Keratinocyte (primary cell): ENCODE results near the gene LCK. TPM values are rescaled to one million over a fixed set of nuclear protein-coding genes. Genes with fewer than 3 reads are reported as not detected.

Experiments used
- DNase-seq: peaks from one replicate; pipeline ENCODE4 v3.0.0-alpha.2; 2011; ENCODE audit warnings: low read depth, missing footprints, low spot score
- FAIRE-seq: peaks from 2 replicates; lab custom pipeline; 2011; peaks lifted over from hg19 to GRCh38; lab: Jason Lieb, UNC
- H2AFZ ChIP-seq: 2 replicates; pipeline ENCODE4 v1.6.0; 2012; ENCODE audit warnings: low read length, control low read depth, inconsistent platforms; ENCODE audit not compliant: control insufficient read depth
- H3K27ac ChIP-seq: 2 replicates; pipeline ENCODE4 v1.5.1; 2011; ENCODE audit warnings: low read length; ENCODE audit not compliant: control insufficient read depth, insufficient read depth
- H3K27me3 ChIP-seq: 3 replicates; pipeline ENCODE4 v1.6.0; 2011; ENCODE audit warnings: low read length; ENCODE audit not compliant: control insufficient read depth, insufficient read depth; ENCODE audit errors: extremely low read depth
- H3K36me3 ChIP-seq, 2 experiments: 2 replicates in 1 of 2; 3 replicates in 1 of 2; pipeline ENCODE4 v1.5.1; 2011; ENCODE audit warnings: low read length in 2 of 2, mild to moderate bottlenecking in 1 of 2; ENCODE audit not compliant: control insufficient read depth in 2 of 2, insufficient read depth in 2 of 2; ENCODE audit errors: extremely low read depth in 1 of 2
- H3K4me1 ChIP-seq: 3 replicates; pipeline ENCODE4 v1.5.1; 2011; ENCODE audit warnings: low read length; ENCODE audit not compliant: control insufficient read depth, insufficient read depth; ENCODE audit errors: extremely low read depth
- H3K4me2 ChIP-seq: 3 replicates; pipeline ENCODE4 v1.6.0; 2011; ENCODE audit warnings: low read depth, low read length; ENCODE audit not compliant: control insufficient read depth, insufficient read depth; ENCODE audit errors: extremely low read depth
- H3K4me3 ChIP-seq, 3 experiments: fragments of 200-600 bp in 1 of 3; sonication (generic) in 1 of 3; 2 replicates in 2 of 3; 3 replicates in 1 of 3; pipeline ENCODE4 v1.5.1; 2011 to 2016; ENCODE audit warnings: low read length in 3 of 3, mild to moderate bottlenecking in 3 of 3, control low read depth in 2 of 3, inconsistent platforms in 1 of 3, low read depth in 1 of 3, mixed read lengths in 1 of 3, mixed run types in 1 of 3, moderate library complexity in 1 of 3; ENCODE audit not compliant: control insufficient read depth in 2 of 3, insufficient read depth in 2 of 3; ENCODE audit errors: extremely low read depth in 1 of 3
- H3K79me2 ChIP-seq: 2 replicates; pipeline ENCODE4 v1.6.0; 2012; ENCODE audit warnings: low read length; ENCODE audit not compliant: control insufficient read depth, insufficient read depth
- H3K9ac ChIP-seq: 3 replicates; pipeline ENCODE4 v1.6.0; 2011; ENCODE audit warnings: low read length; ENCODE audit not compliant: control insufficient read depth, insufficient read depth; ENCODE audit errors: extremely low read depth
- H3K9me1 ChIP-seq: 3 replicates; pipeline ENCODE4 v1.6.0; 2011; ENCODE audit warnings: low read length; ENCODE audit not compliant: control insufficient read depth, insufficient read depth; ENCODE audit errors: extremely low read depth
- H3K9me3 ChIP-seq: 2 replicates; pipeline ENCODE4 v1.5.1; 2012; ENCODE audit warnings: low read depth, low read length; ENCODE audit not compliant: control insufficient read depth
- H4K20me1 ChIP-seq: 3 replicates; pipeline ENCODE4 v1.6.0; 2011; ENCODE audit warnings: low read length; ENCODE audit not compliant: control insufficient read depth, insufficient read depth; ENCODE audit errors: extremely low read depth
- CTCF ChIP-seq, 3 experiments: IDR thresholded peaks in 1 of 3; conservative IDR thresholded peaks in 1 of 3; optimal IDR thresholded peaks in 1 of 3; 2 replicates in 2 of 3; 3 replicates in 1 of 3; pipeline versions ENCODE3 to v1.5.1; 2011; ENCODE audit warnings: low read length in 3 of 3, mild to moderate bottlenecking in 3 of 3, moderate library complexity in 2 of 3, control low read depth in 1 of 3, inconsistent platforms in 1 of 3; ENCODE audit not compliant: insufficient read depth in 2 of 3; ENCODE audit errors: extremely low read depth in 1 of 3
- EZH2 ChIP-seq: IDR thresholded peaks from one replicate; pipeline ENCODE4 v1.6.1; 2012; ENCODE audit warnings: inconsistent platforms, mild to moderate bottlenecking, low read length, moderate library complexity
- dilution Hi-C: fragments of 300-500 bp; cut with MboI; formaldehyde crosslinking; loops from one replicate; pipeline ENCODE4 v1.7.0; 2020; ENCODE audit warnings: low sequenced_read_pairs; ENCODE audit not compliant: extremely low pct_ligation_motif_present
- polyA plus RNA-seq, 5 experiments: library from polyadenylated mRNA; depleted of rRNA in 3 of 5; stranded (reverse) in 3 of 5; stranded (forward) in 1 of 5; unstranded in 1 of 5; fragments of >200 nt; gene quantifications; 1 replicate in 1 of 5; 2 replicates in 3 of 5; 3 replicates in 1 of 5; pipeline versions ENCODE4 v1.2.1 to v1.2.3, GENCODE V29; 2011 to 2012; ENCODE audit warnings: missing spikeins in 2 of 5, low read depth in 1 of 5, low replicate concordance in 1 of 5

Gene LCK
- polyA plus RNA-seq, 1 donor (not counting 4 experiments of a cell fraction or from before 2014, with no cell fraction given): 0.16 TPM

GRCh38 chr1:32299327-32299726, 48.3 kb downstream of the LCK start:
- FAIRE-seq (no peak), DNase-seq (no peak)
- H4K20me1 ChIP-seq: no peaks in the 10 kb centered on the region
- H3K9ac ChIP-seq: no peak overlapping the region
- H3K4me3 ChIP-seq: no peak overlapping the region
- no peak for TF ChIP-seq CTCF (optimal IDR thresholded peaks at IDR 0.05 in 1 of 3, IDR thresholded peaks at IDR 0.05 in 1 of 3, conservative IDR thresholded peaks at IDR 0.05 in 1 of 3; ENCODE audit: extremely low read depth in 1 of 3, insufficient read depth in 2 of 3, low read length in 3 of 3)
- no peak for TF ChIP-seq EZH2
- peaks cover 63% of the 10 kb centered on the region for H3K79me2 ChIP-seq
- dilution Hi-C loops: no loop called here
- peaks cover 3% of the 10 kb centered on the region for H3K9me1 ChIP-seq
- H3K27me3 ChIP-seq: no peaks in the 10 kb centered on the region
- H3K4me2 ChIP-seq: no peak overlapping the region
- peaks cover 5 to 13% of the 10 kb centered on the region in 2 experiments for H3K36me3 ChIP-seq
- no peaks in the 10 kb centered on the region for H3K9me3 ChIP-seq
- no peak overlapping the region for H3K27ac ChIP-seq
- H3K4me1 ChIP-seq: peaks cover 4% of the 10 kb centered on the region
- no peak overlapping the region for H2AFZ ChIP-seq

- Histone ChIP-seq H3K4me1 (peaks cover 6% of the 10 kb centered on the region), H3K36me3 (peaks cover 12 to 13% of the 10 kb centered on the region in 2 experiments), H3K27me3 (no peaks in the 10 kb centered on the region), H3K27ac (no peak overlapping the region), H2AFZ (no peak overlapping the region), H3K9me3 (no peaks in the 10 kb centered on the region), H3K79me2 (peaks cover 47% of the 10 kb centered on the region), H3K4me3 (no peak overlapping the region), H3K4me2 (no peak overlapping the region), H3K9ac (no peak overlapping the region), H4K20me1 (no peaks in the 10 kb centered on the region), H3K9me1 (peaks cover 3% of the 10 kb centered on the region)
- TF ChIP-seq EZH2: no peak
- no peak for TF ChIP-seq CTCF (optimal IDR thresholded peaks at IDR 0.05 in 1 of 3, IDR thresholded peaks at IDR 0.05 in 1 of 3, conservative IDR thresholded peaks at IDR 0.05 in 1 of 3; ENCODE audit: extremely low read depth in 1 of 3, insufficient read depth in 2 of 3, low read length in 3 of 3)
- FAIRE-seq (no peak), DNase-seq (no peak)
- dilution Hi-C loops: no loop called here
Measured at GRCh38 chr1:32303358-32303757, 52.3 kb downstream of the LCK start.
